Activated T-cell treated with anti-CD3 and anti-CD28 coated beads, Interleukin-2, amount 50 U/mL, for 24 hours (primary cell): ENCODE data around the gene PEX11A.

Source experiments
- DNase-seq: peaks from one replicate; pipeline ENCODE4 v3.0.0-alpha.2; 2020
- H3K27ac Mint-ChIP-seq: 2 replicates; pipeline ENCODE4 v1.8.0; 2020; ENCODE audit warnings: mild to moderate bottlenecking, mixed read lengths
- H3K27me3 Mint-ChIP-seq: 2 replicates; pipeline ENCODE4 v1.8.0; 2020; ENCODE audit warnings: mixed read lengths
- H3K36me3 Mint-ChIP-seq: 2 replicates; pipeline ENCODE4 v1.8.0; 2020; ENCODE audit warnings: low read depth, mixed read lengths
- H3K4me1 Mint-ChIP-seq: 2 replicates; pipeline ENCODE4 v1.8.0; 2020; ENCODE audit warnings: low read depth, mixed read lengths
- H3K4me3 Mint-ChIP-seq: 2 replicates; pipeline ENCODE4 v1.8.0; 2020; ENCODE audit warnings: mild to moderate bottlenecking, moderate library complexity, mixed read lengths
- H3K9me3 Mint-ChIP-seq: 2 replicates; pipeline ENCODE4 v1.8.0; 2020; ENCODE audit warnings: mixed read lengths

The PEX11A gene

DNA sequence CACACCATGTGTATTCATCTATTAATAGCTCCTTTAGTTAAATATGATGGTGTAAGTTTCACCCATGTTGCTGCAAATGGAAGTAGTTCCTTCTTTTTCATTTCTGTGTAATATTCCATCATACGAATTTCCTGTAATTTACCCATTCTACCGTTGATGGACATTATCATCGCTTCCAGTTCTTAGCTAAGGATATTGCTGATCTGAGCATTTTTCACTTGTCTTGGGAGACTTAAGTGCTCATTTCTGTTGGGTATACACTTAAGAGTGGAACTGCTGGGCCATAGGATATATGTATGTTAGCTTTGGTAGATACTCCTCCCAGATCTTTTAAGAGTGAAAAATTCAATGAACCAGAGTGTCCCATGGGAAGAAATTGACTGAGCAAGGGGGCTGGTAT, 22.4 kb downstream of the PEX11A start:
- no peak overlapping the region for H3K4me3 Mint-ChIP-seq
- no peaks in the 10 kb centered on the region for H3K9me3 Mint-ChIP-seq
- DNase-seq: no peak
- H3K27ac Mint-ChIP-seq: no peak overlapping the region
- H3K36me3 Mint-ChIP-seq: no peaks in the 10 kb centered on the region
- H3K4me1 Mint-ChIP-seq: peaks cover 1% of the 10 kb centered on the region
- H3K27me3 Mint-ChIP-seq: peaks cover 21% of the 10 kb centered on the region

DNA sequence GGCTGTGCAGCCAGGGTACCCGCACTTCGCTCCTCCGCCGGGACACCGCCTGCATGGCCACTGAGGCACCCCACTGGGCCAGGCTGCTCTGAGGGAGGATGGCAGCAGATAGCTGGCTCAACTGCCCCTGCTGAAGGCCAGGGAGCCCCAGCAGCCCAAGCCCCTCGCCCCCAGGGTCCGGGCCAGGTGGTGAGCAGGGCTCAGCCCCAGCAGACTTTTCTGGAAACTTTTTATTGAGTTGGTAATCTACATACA, 22.9 kb downstream of the PEX11A start:
- Mint-ChIP-seq H3K4me1 (peaks cover 1% of the 10 kb centered on the region), H3K4me3 (no peak overlapping the region), H3K27ac (no peak overlapping the region), H3K27me3 (peaks cover 24% of the 10 kb centered on the region), H3K36me3 (no peaks in the 10 kb centered on the region), H3K9me3 (no peaks in the 10 kb centered on the region)
- DNase-seq: no peak

- peaks cover 29% of the 10 kb centered on the region for H3K27me3 Mint-ChIP-seq
- DNase-seq: no peak
- H3K36me3 Mint-ChIP-seq: no peaks in the 10 kb centered on the region
- no peaks in the 10 kb centered on the region for H3K9me3 Mint-ChIP-seq
- H3K27ac Mint-ChIP-seq: no peak overlapping the region
- peaks cover 1% of the 10 kb centered on the region for H3K4me1 Mint-ChIP-seq
- H3K4me3 Mint-ChIP-seq: no peak overlapping the region
Observed at GRCh38 chr15:89666858-89667705, 23.5 kb downstream of the PEX11A start.

GRCh38 chr15:89666184-89666857, 24.2 kb downstream of the PEX11A start:
- Mint-ChIP-seq H3K9me3 (no peaks in the 10 kb centered on the region), H3K27me3 (peaks cover 32% of the 10 kb centered on the region), H3K36me3 (no peaks in the 10 kb centered on the region), H3K4me3 (no peak overlapping the region), H3K4me1 (peaks cover 1% of the 10 kb centered on the region), H3K27ac (no peak overlapping the region)
- no peak for DNase-seq

DNA sequence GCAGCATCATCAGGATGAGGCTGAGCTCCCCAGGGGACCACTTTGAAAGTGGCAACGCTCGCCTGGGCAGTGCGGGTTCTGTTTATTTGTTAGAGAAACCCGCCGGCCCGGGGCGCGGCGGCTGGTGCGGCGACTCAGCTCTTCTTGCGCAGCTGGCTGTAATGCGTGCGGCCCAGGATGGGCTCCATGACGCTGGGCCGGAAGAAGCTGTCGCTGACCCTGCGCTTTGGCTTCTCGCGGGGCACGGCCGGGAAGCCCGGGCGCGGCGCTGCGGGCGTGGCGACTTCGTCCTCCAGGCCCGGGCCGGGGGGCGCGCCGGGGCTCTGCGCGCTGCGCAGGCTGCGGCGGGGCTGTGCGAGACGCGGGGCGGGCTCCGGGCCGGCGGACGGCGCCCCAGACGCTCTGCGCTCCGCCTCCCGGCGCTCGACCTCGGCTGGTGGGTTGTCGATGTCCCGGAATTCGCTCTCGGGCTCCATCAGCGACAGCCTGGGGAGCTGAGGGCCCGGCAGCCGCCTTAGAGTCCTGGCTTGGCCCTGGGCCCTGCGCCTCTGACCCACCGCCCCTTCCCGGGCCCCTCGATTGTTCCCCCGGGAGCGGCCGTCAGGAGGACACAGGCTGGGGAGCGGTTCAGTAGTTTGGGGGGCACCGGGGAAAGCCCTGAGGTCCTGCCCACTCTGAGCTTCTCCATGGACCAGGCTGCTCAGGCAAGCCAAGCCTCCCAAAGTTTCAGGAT, 24.9 kb downstream of the PEX11A start:
- H3K4me3 Mint-ChIP-seq: no peak overlapping the region
- no peaks in the 10 kb centered on the region for H3K9me3 Mint-ChIP-seq
- no peak for DNase-seq
- no peaks in the 10 kb centered on the region for H3K36me3 Mint-ChIP-seq
- H3K27me3 Mint-ChIP-seq: peaks cover 38% of the 10 kb centered on the region
- H3K4me1 Mint-ChIP-seq: peaks cover 1% of the 10 kb centered on the region
- no peak overlapping the region for H3K27ac Mint-ChIP-seq

DNA sequence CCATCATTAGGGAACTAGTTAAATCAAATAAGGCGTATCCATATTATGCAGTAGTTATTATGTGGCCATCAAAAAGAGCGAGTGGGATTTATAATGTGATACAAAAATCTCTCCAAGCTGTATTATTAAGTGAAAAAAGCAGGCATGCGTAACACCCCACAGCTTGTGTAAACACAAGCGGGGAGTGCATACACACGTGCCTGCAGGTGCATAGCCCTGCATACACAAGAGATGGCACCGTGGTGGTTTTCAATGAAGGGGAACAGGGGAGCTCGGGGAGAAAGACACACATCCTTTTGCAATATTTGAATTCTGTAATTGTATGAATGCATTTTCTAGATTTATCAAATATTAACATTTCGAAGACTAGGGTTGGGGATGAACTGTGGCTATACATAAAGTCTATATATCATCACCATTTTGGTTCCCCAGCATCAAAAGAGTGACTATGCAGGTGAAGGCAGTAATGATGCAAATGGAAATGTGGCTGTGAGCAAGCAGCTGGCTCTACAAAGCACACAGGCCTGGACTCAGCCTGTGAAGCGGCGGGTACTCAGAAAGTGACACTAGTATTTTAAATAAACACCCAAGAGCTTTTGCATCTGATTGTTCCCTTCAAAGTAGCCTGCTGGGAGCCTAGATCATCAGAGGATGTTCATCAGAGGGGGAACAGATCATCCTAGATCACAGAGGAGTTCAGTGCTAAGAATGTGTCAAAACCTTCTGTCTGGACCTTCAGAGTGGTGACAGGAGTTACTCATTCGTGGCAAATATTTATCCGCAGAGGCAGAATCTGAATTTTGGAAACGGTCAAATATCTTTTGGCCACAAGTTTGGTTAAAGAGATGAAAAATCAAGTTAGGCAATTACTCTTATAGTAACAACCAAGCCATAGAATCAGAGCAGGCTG, 25.9 kb downstream of the PEX11A start:
- no peaks in the 10 kb centered on the region for H3K36me3 Mint-ChIP-seq
- H3K4me3 Mint-ChIP-seq: peak overlapping the region; percentile 29
- H3K9me3 Mint-ChIP-seq: no peaks in the 10 kb centered on the region
- H3K27me3 Mint-ChIP-seq: peaks cover 43% of the 10 kb centered on the region
- DNase-seq: no peak
- peaks cover 1% of the 10 kb centered on the region for H3K4me1 Mint-ChIP-seq
- H3K27ac Mint-ChIP-seq: no peak overlapping the region

DNA sequence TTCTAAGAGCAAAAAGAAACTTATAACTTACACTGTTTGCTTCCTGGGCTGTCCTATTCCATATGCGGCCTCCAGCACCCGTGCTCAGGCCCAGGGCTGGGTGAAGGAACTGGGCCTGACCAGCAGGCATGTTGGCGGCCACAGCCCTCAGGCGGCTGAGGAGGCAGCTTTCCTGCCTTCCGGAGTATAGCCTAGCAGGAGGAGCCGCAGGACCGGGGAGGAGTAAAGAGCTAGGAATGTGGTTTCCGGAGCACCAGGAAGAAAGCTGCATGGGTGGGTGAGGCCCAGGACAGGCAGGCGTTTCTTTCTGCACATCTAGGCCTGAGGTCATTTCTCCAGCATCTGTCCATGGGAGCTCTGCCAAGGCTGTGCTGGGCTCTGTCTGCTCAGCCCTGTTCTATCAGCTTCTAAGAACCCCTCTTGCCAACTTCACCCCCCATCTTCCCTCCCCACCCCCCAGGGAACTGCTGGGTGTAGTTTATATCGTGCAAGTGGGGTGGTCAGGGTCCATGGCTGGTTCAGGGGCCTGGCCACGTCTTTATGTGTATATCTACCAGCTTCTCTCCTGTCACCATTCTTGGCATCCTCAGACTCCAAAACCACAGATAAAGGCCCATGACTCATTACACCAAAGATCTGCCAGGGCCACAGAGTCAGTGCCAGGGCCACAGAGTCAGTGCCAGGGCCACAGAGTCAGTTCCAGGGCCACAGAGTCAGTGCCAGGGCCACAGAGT, 27.5 kb downstream of the PEX11A start:
- Mint-ChIP-seq H3K27me3 (peaks cover 50% of the 10 kb centered on the region), H3K9me3 (no peaks in the 10 kb centered on the region), H3K4me1 (peaks cover 1% of the 10 kb centered on the region), H3K27ac (no peak overlapping the region), H3K36me3 (no peaks in the 10 kb centered on the region), H3K4me3 (no peak overlapping the region)
- DNase-seq: no peak

- H3K36me3 Mint-ChIP-seq: no peaks in the 10 kb centered on the region
- H3K27me3 Mint-ChIP-seq: peaks cover 55% of the 10 kb centered on the region
- no peak overlapping the region for H3K4me3 Mint-ChIP-seq
- H3K9me3 Mint-ChIP-seq: no peaks in the 10 kb centered on the region
- peaks cover 8% of the 10 kb centered on the region for H3K4me1 Mint-ChIP-seq
- H3K27ac Mint-ChIP-seq: no peak overlapping the region
- DNase-seq: no peak
Observed at GRCh38 chr15:89660556-89660955, 30.0 kb downstream of the PEX11A start.

- DNase-seq: no peak
- Mint-ChIP-seq H3K27ac (no peak overlapping the region), H3K4me3 (no peak overlapping the region), H3K9me3 (no peaks in the 10 kb centered on the region), H3K36me3 (no peaks in the 10 kb centered on the region), H3K4me1 (peaks cover 13% of the 10 kb centered on the region), H3K27me3 (peaks cover 54% of the 10 kb centered on the region)
Observed at GRCh38 chr15:89659295-89659694, 31.3 kb downstream of the PEX11A start.

DNA sequence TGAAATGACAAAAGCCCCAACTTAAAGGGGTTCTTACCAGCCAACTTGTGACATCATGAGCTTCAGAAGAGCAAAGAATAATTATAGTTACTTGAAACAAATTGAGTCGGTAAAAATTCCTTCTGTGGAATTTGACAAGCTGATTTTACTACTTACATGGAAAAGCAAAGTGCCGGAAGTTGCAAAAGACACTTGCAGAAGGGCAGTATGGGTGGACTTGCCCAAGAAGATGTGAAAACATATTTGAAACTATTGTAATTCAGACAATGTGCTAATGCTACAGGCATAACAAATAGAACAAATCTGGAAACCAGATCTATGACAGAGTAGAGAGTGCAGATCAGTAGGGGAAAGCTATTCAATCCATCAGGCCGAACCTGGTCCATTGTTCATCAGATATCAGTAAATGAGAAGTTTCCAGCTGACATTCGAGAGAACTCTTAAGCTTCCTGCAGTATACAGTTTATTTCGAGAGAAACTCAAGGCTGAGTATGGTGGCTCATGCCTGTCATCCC, 32.8 kb downstream of the PEX11A start:
- H3K4me1 Mint-ChIP-seq: peaks cover 15% of the 10 kb centered on the region
- no peak overlapping the region for H3K4me3 Mint-ChIP-seq
- no peaks in the 10 kb centered on the region for H3K36me3 Mint-ChIP-seq
- H3K9me3 Mint-ChIP-seq: no peaks in the 10 kb centered on the region
- no peak overlapping the region for H3K27ac Mint-ChIP-seq
- peaks cover 62% of the 10 kb centered on the region for H3K27me3 Mint-ChIP-seq
- DNase-seq: no peak

- DNase-seq: no peak
- Mint-ChIP-seq H3K36me3 (no peaks in the 10 kb centered on the region), H3K4me1 (peaks cover 15% of the 10 kb centered on the region), H3K4me3 (peak overlapping the region; percentile 79), H3K9me3 (no peaks in the 10 kb centered on the region), H3K27me3 (peaks cover 58% of the 10 kb centered on the region), H3K27ac (no peak overlapping the region)
Observed at GRCh38 chr15:89656116-89656815, 34.3 kb downstream of the PEX11A start.

DNA sequence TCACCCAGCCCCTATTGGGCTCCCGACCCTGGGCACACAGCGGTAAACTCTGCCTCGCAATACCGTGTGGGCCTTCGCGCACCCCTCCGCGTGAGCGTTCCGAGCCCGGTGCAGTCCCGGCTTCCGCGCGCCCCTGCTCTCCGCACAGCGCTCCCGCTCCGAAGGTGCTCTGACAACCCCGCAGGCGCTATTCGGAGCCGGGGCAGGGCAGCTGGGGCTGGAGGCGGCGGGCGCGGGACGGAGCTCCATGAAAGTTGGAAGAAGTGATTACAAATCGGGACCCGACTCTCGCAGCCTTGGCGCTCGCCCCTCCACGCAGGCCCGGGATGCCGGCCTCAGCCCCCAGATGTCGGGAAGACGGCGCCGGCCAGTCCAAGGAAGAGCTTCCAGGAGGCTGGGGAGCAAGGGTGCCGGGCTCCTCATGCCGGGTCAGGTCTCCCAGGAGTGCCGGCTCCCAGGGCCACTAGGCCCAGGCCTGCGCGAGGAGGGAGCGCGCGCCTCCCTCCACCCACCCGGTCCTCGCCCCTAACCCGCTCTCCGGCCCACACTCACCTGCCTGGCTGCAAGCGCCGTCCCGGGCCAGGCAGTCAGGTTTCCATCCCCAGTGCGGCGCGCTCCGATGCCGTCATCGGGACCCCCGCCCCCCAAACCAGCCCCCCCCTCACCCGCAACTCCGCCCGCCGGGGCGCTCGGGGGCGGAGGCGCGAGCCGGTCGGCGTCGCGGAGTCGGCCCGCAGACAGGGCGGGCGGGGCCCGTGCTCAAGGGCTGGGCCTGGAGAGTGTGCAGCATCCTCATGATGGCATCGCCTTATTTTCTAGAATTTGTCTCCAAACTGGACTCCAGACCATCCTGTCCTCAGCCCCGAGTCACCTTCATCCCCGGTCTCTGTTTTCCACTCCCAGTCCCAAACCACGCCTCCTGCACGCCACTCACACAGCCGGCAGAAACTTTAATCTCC, 35.4 kb downstream of the PEX11A start, which contains the start of gene KIF7:
TSS of gene KIF7 (minus strand) at position 621 of the 959 bp plus-strand sequence. CDS start 2,537 bp downstream, outside the sequence.
- peaks cover 49% of the 10 kb centered on the region for H3K27me3 Mint-ChIP-seq
- H3K9me3 Mint-ChIP-seq: no peaks in the 10 kb centered on the region
- peak within 1 kb of the TSS; percentile 79 for H3K4me3 Mint-ChIP-seq
- no peaks in the 10 kb centered on the region for H3K36me3 Mint-ChIP-seq
- peaks cover 15% of the 10 kb centered on the region for H3K4me1 Mint-ChIP-seq
- no peak within 1 kb of the TSS for H3K27ac Mint-ChIP-seq
- peak; percentile 56 for DNase-seq
